A204.1 (cell line): ENCODE results near the gene CCM2.

Source experiments
- FAIRE-seq: peaks from 2 replicates; lab custom pipeline; 2012; peaks lifted over from hg19 to GRCh38; lab: Jason Lieb, UNC

The CCM2 gene

DNA sequence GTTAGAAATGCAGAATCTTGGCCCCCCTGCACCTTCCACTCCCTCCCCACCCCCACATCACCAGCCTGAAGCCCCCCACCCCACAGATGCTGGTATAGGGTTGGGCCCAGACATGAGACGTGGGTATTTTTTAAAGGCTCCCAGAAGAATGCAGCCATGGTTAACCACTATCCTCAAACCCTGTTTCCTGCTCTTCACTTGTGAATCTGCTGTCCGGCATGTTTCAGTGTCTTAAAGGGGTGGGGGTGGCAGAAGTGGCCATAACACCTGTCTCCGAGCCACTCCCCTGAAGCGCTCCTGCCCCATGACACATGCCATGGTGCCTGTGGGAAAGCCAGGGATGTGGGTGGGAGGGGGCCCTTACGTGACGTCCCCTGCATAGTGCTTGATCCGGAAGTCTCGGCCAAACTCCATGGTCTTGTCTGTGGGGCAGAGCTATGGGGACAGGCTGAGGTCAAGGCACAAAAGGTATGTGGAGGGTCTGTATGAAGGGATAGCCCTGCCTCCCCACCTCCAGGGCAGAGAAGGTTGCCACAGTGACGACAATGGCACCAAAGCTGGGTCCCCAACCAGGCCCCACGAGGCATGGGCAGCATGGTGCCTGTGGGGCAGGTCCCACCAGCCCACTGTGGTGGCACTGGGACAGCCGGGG is 30.8 kb upstream of the CCM2 start:
- FAIRE-seq, result no peak

DNA sequence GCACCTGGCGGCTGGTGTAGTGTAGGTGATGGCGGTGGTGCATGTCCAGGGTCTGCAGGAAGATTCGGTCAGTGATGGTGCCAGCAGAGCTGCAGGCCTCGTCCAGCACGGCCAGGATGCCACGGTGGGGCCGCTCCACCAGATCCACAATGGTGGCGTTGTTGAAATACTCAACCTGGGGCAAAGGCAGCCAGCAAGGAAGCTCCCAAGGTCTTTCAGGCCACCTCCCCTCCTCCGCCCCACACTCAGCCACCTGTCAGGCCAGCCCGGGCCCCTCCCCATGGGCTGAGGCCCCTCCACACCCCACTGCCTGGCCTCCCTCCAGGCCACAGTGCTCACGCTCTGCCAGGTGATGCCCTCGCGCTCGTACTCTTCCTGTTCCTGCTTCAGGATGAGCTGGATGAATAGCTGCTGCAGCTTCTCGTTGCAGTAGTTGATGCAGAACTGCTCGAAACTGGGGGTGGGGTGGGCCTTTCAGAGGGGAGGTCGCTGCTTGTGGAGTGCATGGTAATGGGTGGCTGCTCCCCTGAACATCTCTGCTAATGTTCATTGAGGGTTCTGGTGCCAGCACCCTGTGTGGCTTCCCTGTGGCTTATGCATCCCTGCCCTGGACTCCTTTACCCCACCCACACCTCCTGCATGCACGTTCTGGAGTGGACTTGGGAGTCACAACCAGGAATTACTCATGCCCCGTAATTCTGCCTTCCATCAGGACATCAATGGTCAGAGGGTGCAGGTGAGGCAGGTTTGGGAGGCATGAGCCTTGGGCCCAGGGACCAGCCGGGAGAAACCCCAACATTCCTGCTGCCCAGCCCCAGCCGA is 30.1 kb upstream of the CCM2 start:
- FAIRE-seq, result no peak

DNA sequence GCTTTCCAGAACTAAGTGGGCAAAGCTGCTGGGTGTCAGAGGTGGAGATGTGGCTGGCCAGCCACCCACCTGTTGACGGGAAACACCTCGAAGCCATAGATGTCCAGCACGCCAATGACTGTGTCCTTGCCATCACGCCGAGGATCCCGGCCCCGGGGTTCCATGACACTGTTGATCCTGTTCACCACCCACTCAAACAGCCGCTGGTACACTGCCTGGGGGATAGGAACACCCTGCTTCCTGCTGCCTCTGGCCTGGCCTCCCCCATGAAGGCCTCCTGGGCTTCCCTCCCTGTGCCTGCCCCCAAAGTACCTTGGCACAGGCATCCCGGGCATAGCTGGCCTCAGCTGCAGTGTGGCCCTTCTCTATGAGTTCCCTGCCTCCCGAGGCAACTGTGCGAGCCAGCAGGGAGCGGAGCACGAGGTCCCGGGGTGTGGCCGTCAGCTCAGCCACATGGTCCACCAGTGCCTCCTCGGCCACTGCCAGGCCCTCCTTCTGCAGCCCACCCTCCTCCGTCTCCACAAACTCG is 29.4 kb upstream of the CCM2 start:
- FAIRE-seq, result no peak

DNA sequence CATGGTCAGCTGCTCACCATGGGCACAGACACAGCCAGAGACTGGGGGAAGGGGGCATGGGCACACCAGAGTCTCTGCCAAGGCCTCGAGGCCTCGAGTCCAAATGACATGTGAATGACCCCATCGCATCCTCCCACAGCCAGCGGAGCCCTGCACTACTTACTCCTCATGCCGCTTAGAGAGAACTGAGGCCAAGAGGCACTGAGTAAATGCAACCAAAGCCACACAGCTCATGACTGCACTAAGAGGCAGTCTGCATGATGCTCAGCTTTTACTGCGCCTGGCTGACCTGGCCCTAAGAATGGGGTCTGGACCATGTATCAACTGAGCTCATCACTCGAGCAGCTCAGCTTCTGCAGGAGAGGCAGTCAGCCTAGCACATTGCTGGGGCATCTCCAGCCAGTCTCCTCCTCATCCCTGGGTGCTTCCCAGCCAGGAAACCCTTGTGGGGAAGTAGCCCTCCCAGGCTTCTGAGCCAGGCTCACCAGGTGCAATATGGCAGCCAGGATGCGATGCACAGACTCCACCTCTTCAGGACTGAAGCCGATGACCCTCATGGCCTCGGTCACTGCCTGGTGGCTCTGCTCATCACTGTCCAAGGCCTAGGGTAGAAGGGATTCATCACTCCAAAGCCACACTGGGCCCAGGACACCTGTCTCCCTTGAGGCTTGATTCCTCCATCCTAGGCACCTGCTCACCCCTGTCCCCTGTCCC is 28.7 kb upstream of the CCM2 start:
- FAIRE-seq, result no peak

DNA sequence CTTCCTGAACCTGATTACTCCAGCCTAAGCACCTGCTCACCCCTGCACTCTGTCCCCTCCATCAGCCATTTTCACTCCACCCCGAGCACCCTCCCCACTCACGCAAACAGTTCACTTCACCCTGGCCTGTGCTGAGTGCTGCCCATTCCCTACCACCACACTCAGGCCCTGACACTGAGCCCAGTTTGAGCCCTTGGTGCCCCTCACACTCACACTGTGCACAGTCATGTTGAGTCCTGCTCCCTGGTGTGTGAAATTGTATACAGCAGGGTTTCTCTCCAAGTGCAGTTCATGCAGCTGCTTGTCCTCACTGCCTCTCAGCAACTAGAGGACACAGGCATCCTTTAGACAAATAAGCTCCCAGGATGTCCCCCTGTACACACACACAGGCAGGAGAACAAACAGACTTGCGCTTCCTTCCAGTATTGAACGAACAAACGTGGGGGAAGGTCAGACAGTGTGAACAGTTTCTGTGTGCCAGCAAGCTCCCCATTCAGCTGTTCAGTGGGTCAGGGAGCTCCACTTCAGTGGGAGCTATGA is 28.0 kb upstream of the CCM2 start:
- no peak for FAIRE-seq

DNA sequence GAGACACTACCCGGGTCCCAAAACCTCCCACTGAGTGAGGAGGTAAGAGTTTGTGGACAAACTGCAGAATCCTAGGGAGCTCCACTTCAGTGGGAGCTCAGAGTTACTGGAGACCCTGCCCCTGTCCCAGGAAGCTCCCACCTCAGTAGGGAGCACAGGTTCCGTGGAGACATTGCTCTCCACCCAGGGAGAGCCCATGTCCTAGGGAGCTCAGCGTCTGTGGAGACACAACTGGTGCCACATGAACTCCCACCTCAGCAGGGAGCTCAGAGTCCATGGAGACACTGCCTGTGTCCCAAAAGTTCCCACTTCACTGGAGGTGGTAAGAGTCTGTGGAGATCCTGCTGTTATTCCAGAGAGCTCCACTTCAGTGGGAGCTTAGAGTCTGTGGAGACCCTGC is 27.4 kb upstream of the CCM2 start:
- no peak for FAIRE-seq

DNA sequence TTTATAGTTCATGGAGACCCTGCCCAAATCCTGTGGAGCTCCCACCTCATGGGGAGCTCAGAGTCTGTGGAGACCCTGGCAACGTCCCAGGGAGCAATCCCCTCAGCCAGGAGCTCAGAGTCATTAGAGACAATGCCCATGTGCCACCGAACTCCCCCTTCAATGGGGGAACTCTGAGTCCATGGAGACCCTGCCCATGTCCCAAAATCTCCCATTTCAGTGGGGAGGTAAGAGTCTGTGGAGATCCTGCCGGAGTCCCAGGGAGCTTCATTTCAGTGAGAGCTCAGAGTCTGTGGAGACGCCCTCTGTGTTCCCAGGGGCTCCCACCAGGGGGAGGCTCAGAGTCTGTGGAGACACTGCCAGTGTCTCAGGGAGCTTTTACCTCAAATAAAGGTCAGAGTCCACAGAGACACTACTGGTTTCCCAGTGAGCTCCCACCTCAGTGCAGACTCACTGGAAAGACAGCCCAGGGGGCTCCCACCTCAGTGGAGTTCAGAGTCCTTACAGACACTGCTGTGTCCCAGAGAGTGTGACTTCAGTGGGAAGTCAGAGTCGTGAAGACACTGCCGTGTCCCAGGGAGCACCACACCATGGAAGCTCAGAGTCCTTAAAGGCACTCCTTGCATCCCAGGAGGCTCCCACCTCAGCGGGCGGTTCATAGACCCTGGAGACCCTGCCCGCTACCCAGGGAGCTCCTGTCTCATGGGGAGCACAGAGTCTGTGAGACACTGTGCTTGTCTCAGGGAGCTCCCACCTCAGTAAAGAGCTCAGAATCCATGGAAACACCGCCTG is 26.2 kb upstream of the CCM2 start:
- no peak for FAIRE-seq

DNA sequence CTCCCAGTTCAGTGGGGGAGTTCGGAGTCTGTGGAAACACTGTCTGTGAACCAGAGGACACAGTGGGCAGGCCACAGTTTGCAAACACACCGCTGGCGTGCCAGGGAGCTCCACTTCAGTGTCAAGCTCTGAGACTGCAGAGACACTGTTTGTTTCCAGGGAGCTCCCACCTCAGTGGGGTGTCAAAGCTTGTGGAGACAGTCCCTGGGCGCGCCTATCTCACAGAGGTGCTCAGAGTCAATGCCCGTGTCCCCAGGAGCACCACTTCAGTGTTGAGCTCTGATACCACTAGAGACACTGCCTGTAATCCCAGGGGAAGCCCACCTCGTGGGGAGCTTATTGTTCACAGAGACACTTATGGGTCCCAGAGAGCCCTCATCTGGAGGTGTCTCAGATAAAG is 25.5 kb upstream of the CCM2 start:
- no peak for FAIRE-seq

DNA sequence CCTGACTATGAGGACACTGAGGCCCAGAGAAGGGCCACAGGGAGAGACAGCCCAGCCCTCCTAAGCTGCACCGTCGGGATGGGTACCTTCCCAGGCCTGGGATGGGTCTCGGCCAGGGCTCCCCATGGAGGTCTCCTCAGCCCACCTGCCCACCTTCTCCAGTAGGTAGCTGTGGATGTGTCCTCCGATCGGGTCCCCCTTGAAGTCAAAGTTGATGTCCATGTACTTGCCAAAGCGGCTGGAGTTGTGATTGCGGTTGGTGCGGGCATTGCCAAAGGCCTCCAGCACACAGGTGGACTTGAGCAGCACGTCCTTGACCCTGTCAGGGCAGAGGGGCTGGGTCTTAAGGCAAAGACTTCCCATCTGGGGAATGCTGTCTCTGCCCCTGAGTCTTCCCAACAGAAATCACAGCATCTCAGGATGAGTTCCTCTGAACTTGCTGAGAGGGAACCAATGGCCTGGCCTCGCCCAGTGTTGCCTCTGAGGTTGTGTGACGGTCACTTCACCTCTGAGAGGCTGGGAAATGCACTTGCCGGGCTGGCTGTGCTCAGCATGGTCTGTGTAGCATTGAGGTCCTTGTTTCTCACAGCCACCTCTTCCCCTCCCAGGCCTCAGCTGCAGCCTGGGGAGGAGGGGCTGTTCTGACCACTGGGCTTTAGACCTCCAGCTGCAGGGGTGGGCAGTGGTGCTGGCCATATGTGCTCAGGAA is 24.5 kb upstream of the CCM2 start:
- no peak for FAIRE-seq

DNA sequence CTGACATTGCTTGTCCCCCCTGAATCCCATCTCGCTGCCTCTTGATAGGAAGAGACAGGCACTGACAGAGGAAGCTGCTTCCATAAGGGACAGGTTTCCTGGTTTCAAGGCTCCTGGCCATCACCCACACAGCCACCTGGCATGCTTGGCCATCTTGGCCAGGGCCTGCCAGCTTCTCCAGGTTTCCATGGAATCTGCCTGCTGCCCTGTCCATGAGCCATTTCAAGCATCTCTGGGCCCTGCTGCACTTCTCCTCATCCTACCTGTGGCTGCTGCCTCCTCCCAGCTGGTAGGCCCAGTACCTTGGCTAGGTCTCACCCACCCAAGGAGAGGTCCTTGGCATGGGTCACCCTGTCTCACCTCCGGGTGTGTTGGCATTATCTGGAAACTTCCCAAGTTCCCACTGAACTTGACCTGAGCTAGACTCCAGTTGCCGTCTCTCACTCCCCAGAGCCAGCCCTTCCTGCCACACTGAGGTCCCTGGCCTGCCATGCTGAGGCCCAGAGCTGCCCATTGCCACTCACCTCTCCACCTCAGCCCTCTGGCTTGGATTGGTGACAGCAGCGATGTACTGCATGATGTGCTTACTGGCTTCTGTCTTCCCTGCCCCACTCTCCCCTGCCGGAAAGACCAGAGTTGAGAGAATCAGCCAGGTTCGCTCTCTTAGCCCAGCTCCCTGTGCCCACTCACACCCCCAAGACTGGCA is 23.8 kb upstream of the CCM2 start:
- FAIRE-seq, result no peak

DNA sequence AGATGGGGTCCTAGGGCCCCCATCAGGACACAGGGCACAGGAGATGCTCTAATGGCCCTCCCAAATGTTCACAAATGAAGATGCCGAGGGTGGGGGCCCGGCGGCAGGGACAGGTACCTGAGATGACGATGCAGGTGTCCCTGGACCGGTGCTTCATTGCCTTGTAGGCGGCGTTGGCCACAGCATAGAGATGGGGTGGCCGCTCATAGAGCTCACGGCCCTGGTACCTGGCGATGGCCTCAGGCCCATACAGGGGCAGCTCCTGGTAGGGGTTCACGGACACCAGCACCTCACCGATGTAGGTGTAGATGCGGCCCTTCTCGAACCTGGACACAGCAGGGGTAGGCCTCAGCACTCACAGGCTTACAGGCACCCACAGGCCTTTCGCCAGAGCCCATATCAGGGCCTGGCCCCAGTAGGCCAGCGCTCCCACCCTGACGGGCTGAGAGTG is 23.2 kb upstream of the CCM2 start:
- no peak for FAIRE-seq

DNA sequence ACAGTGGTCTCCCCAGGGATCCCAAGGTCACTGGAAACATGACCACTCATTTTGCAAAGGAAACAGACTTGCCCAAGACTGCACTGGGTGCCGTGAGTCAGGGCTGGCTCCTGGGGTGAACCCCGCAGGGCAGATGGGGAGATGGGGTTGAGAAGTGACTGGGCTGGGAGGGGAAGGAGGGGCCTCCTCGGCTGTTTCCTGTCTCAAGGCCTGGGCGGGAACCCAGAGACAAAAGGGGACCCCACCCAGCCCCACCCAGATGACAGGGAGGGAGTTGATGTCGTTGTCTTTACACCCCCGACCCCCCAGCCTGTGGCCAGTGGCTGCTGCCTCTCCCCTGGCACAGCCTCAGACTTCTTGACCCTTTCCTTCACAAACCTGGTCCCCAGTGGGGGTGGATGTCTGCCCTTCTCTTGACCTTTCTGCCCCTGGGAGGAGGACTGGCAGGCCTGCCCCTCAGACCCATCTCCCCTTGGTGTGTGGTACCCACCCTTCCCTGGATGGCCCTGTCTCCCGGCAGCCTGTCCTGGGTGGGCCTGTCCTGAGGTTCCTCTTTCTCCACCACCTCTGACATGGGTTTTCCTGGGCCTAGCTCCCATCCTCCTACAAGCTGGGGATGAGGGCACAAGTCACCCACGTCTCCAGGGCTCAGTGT is 22.6 kb upstream of the CCM2 start:
- FAIRE-seq, result no peak

DNA sequence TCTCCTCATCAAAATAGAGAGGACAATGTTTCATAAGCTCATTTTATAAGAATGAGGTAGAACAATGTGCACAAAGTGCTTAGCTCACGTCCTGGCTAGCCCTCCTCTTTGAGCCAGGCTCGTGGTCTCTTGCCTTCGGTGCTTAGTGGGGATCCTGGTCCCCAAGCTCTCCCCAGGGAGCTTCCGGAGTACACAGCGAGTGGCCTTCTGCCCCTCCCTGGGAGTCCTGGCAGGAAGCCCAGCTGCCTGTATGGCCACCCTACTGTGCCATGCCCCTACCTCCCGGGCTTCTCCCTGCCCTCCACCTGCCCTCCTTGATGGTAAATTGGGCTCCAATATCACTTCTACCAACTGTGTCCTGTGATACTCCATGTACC is 22.1 kb upstream of the CCM2 start:
- FAIRE-seq, result no peak

DNA sequence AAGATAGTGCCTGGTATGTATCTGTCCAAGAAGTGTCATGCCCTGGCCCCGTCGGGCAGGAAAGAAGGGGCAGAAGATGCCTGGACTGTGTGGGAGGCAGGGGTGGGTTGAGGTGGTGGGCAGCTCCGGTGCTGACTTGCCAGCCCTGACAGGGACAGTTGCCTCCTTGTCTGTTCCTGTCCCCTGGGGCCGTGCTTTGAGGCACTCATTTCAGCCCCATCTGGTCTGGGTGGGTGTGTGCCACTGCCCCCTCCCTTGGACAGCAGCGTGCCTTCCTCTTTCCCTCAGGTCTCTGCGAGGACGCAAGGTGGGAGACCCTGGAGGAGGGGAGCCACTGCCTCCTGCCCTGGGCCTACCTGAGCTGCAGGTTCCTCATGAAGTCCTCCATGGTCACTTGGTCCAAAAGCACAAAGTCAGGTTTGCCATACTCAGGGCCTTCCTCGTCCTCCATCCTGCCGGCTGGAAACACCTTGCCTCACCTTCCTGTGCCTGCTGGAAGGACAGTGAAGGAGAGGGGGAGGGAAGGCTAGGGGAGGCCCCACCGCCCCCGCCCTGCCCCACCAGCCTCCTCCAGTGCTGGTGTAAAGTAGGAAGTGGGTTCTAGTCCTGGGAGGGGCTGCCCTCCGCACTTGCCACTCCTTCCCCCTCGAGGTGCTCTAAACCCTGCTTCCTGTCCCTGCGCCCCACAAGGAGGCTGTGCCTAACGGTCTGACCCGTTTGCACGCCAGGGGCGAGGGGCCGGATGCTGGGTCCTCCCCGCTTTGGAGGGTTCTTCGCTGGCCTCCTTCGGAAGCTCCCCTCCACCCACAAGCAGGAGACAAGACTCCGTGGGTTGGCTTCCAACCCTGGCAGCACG is 21.3 kb upstream of the CCM2 start, which contains the start of gene MYO1G:
TSS of gene MYO1G (minus strand) at position 505 of the 856 bp plus-strand sequence. CDS start at position 451, 54 bp downstream.
- no peak for FAIRE-seq

DNA sequence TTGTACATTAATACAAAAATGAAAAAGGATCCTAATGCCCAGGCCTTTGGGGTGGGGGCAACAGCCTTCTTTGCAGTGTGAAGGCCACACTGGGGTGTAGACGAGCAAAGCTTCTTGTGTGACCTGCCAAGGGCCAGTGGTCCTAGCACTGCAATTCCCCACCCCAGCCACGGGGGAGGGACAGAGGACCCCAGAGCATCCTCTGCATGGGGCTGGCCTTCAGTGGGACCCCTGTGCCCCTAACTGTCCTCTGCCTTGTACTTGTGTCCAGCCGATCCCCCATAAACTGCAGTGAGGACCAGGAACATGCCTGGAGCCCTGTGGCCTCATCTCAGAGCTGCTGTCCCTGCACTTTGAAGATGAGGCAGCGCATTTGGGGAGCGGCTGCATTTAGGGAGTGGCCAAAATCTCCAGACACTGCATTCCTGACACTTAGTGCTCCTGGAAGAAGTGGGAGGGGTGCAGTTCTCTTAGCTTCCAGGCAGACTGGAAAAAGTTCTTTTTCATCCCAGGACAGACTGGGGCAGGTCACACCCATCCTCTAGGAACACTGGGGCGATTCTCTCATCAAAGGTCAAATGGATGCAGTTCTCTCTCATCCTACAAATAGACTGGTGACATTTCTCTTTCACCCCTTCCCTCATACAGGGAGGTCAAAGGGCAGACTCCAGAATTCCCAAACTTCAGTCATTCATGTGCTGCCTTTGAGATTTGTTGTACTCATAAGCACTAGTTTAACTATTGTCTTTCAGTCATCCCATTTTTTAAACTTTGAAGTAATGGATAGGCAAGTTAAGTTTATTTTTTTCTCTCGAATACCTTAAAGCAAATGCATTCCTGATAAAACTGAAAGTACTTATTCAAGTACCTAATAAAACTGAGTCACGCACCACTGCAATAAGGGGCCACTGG is 20.3 kb upstream of the CCM2 start:
- no peak for FAIRE-seq

DNA sequence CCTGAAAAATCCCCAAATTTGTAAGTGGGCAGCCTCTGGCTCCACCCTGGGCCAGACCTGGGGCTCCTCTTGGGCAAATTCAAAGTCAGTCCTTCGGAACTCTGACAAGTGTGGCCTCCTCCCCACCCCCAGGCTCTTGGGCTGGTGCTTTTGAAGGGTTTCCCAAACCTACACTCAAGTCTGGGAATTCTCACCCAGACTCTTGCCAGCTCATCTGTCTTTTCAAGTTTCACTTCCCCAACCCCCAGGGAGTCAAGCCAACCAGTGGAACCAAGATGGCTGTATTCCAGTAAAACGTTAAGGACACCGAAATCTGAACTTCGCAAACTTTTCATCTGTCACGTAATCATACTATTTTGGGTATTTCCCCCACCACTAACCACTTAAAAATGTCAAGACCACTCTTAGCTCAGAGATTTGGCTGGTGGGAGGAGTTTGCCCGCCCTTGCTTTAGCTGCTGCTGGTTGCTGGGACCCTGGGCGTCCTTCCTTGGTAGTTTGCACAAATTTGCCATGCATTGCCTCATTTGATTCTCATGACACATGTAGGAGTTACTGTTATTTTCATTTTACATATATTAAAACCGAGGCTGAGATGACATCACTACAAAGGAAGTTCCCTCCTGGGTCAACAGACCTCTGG is 19.5 kb upstream of the CCM2 start:
- FAIRE-seq, result no peak

DNA sequence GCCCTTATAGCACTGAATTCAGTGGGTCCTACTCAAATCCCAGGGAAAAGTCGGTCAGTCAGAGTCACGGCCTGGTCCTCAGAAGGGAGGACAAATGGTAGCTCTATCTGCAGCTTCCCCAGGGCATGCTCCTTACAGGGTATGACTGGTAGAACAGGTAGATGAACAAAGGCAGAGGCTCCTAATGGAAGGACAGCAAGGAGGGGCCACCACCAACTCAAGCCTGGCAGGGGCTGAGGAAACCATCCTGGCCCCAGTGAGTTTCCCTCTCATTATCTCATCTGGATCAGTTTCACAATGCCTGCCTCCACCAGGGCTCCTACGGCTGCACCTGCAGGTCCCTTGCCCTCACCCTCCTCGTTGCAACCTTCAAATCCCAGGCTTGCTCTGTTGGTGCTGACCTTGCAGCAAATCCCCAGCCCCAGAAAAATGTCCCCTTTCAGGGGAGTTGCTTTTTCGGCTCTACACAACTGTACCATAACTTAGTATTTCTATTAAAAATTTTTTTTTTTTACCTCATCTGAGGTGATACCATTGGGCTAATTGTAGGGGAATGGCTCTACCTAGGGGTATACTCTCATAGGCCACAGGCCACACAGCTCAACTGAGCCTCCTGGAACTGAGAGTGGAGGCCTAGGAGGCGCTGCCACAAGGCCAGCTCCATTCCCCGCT is 18.8 kb upstream of the CCM2 start:
- FAIRE-seq, result no peak
